Ascending aorta (tissue), 2 donors: ENCODE measurements around the gene VWC2. TPM values are rescaled to one million over a fixed set of nuclear protein-coding genes. Genes with fewer than 3 reads are reported as not detected.

ENCODE experiments used
- DNase-seq, 2 donors: peaks; one replicate each; pipeline ENCODE4 v3.0.0-alpha.2; 2019; ENCODE audit warnings: low spot score in 2 of 2
- H3K27ac ChIP-seq, 2 donors: fragments of 200-600 bp; sonication (generic); one replicate each; pipeline ENCODE4 v1.5.1; 2016 to 2017; ENCODE audit warnings: mild to moderate bottlenecking in 1 of 2
- H3K27me3 ChIP-seq: fragments of 200-600 bp; sonication (generic); one replicate; pipeline ENCODE4 v1.5.1; 2017
- H3K36me3 ChIP-seq, 2 donors: fragments of 200-600 bp; sonication (generic); one replicate each; pipeline ENCODE4 v1.5.1; 2016
- H3K4me1 ChIP-seq, 2 donors: fragments of 200-600 bp; sonication (generic); one replicate each; pipeline ENCODE4 v1.5.1; 2016 to 2017; ENCODE audit warnings: mild to moderate bottlenecking in 1 of 2
- H3K4me3 ChIP-seq, 2 donors: fragments of 200-600 bp; sonication (generic); one replicate each; pipeline ENCODE4 v1.5.1; 2016 to 2017; ENCODE audit warnings: mild to moderate bottlenecking in 1 of 2
- H3K9me3 ChIP-seq, 2 donors: fragments of 200-600 bp; sonication (generic); one replicate each; pipeline ENCODE4 v1.5.1; 2016
- CTCF ChIP-seq, 3 experiments: fragments of 200-600 bp in 2 of 3; fragments of 450-650 bp in 1 of 3; sonication (generic) in 2 of 3; IDR thresholded peaks; one replicate each; pipeline ENCODE4 v1.5.1; 2016 to 2019; ENCODE audit warnings: antibody characterized with exemption in 3 of 3, mild to moderate bottlenecking in 1 of 3, moderate library complexity in 1 of 3
- intact Hi-C: fragments of 100-400 bp; cut with DNase I; formaldehyde crosslinking; loops from one replicate; pipeline ENCODE4 v1.15.1; 2023
- total RNA-seq: library from RNA; depleted of rRNA; stranded (reverse); fragments of >200 nt; gene quantifications from one replicate; pipeline ENCODE4 v1.1.0, GENCODE V29; 2016

The VWC2 gene
- total RNA-seq, 1 donor from 2014 or later = not detected

- Histone ChIP-seq H3K27ac (no peak overlapping the region), H3K4me3 (no peak overlapping the region), H3K4me1 (peaks cover 16 to 18% of the 10 kb centered on the region in 2 donors), H3K27me3 (peaks cover 8% of the 10 kb centered on the region), H3K36me3 (no peaks in the 10 kb centered on the region), H3K9me3 (no peaks in the 10 kb centered on the region)
- TF ChIP-seq CTCF (IDR thresholded peaks at IDR 0.05) = no peak
- intact Hi-C loops = no loop called here
- DNase-seq = no peak
Measured at GRCh38 chr7:49771427-49772176, 1.8 kb upstream of the VWC2 start.

DNA sequence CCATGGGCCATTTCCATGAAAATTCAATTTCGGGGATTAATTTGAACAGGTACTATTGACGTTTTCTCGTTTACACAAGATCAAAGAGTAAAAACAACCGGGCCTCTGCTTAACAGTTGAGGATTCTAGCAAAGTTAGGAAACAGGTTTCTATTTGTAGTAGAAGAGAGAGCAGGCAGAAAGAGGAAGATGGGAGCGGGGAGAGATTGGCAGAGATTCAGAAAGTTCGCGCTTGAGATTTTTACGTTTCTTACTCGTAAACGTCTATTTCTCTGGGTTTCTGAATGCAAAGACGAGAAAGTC is 571 bp upstream of the VWC2 start:
- DNase-seq = no peak
- Histone ChIP-seq H3K4me3 (peak overlapping the region in 1 of 2 donors; percentile 65), H3K27ac (no peak overlapping the region), H3K9me3 (no peaks in the 10 kb centered on the region), H3K36me3 (no peaks in the 10 kb centered on the region), H3K4me1 (peaks cover 16 to 18% of the 10 kb centered on the region in 2 donors), H3K27me3 (peaks cover 8% of the 10 kb centered on the region)
- TF ChIP-seq CTCF (IDR thresholded peaks at IDR 0.05) = no peak
- intact Hi-C loops = no loop called here

- no peak for DNase-seq
- Histone ChIP-seq H3K27me3 (peaks cover 8% of the 10 kb centered on the region), H3K4me1 (peaks cover 16 to 18% of the 10 kb centered on the region in 2 donors), H3K4me3 (peak overlapping the region; percentile 53 to 65), H3K27ac (no peak overlapping the region), H3K9me3 (no peaks in the 10 kb centered on the region), H3K36me3 (no peaks in the 10 kb centered on the region)
- intact Hi-C loops = no loop called here
- no peak for TF ChIP-seq CTCF (IDR thresholded peaks at IDR 0.05)
Measured at GRCh38 chr7:49773936-49774458, 559 bp downstream of the VWC2 start.

- no peak for TF ChIP-seq CTCF (IDR thresholded peaks at IDR 0.05)
- H3K27ac ChIP-seq = no peak overlapping the region
- no peak for DNase-seq
- H3K4me1 ChIP-seq = peaks cover 16 to 18% of the 10 kb centered on the region in 2 donors
- intact Hi-C loops = no loop called here
- no peaks in the 10 kb centered on the region for H3K9me3 ChIP-seq
- peaks cover 8% of the 10 kb centered on the region for H3K27me3 ChIP-seq
- peak overlapping the region; percentile 53 to 65 for H3K4me3 ChIP-seq
- H3K36me3 ChIP-seq = no peaks in the 10 kb centered on the region
Measured at GRCh38 chr7:49774459-49775064, 1.1 kb downstream of the VWC2 start.

DNA sequence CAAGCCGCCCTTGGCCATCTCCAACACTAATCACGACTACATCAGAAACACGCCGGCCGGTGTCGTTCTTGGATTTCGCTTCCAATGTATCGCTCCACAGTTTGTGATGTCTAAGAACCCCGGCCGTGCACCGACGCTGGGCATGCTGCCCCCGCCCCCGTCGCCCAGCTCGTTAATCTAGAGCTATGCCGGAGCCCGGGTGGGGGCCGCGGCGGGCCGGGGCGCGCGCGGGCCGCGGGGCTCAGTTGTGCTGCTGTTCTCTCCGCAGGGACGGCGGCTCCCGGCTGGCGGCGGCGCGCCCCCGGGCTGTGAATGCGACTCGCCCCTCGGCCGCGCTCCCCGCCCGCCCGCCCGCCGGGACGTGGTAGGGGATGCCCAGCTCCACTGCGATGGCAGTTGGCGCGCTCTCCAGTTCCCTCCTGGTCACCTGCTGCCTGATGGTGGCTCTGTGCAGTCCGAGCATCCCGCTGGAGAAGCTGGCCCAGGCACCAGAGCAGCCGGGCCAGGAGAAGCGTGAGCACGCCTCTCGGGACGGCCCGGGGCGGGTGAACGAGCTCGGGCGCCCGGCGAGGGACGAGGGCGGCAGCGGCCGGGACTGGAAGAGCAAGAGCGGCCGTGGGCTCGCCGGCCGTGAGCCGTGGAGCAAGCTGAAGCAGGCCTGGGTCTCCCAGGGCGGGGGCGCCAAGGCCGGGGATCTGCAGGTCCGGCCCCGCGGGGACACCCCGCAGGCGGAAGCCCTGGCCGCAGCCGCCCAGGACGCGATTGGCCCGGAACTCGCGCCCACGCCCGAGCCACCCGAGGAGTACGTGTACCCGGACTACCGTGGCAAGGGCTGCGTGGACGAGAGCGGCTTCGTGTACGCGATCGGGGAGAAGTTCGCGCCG is 1.9 kb downstream of the VWC2 start:
- peak overlapping the region; percentile 53 to 65 for H3K4me3 ChIP-seq
- H3K27me3 ChIP-seq = peaks cover 8% of the 10 kb centered on the region
- intact Hi-C loops = no loop called here
- no peak overlapping the region for H3K27ac ChIP-seq
- H3K9me3 ChIP-seq = no peaks in the 10 kb centered on the region
- no peak for DNase-seq
- H3K36me3 ChIP-seq = no peaks in the 10 kb centered on the region
- H3K4me1 ChIP-seq = peaks cover 16 to 18% of the 10 kb centered on the region in 2 donors
- TF ChIP-seq CTCF (IDR thresholded peaks at IDR 0.05) = no peak
